DMS 273 treated with DMSO at 0.1 percent for 48 hours (cell line): ENCODE data around the gene IL5.
"Not testable (repeated sequence)": the region's sequence is repeated elsewhere in the genome, so short reads cannot be mapped to it uniquely, and the experiment has no call there.

Source experiments
- DNase-seq: peaks from one replicate; lab custom pipeline; 2025; lab: John Stamatoyannopoulos, UW

IL5 gene

GRCh38 chr5:132543472-132544201, at the start of gene IL5:
Gene IL5 (minus strand): TSS chr5:132543522. CDS start chr5:132543478, 44 bp downstream.
- no peak for DNase-seq

- no peak for DNase-seq
These were observed 49.2 kb upstream of the IL5 start for GRCh38 chr5:132592521-132592920.

- DNase-seq: no peak
These were observed 47.8 kb upstream of the IL5 start for GRCh38 chr5:132591145-132591544.

- no peak for DNase-seq
These were observed 46.1 kb upstream of the IL5 start for GRCh38 chr5:132589467-132589866.

- DNase-seq: no peak
These were observed 42.7 kb upstream of the IL5 start for GRCh38 chr5:132586063-132586462.

- DNase-seq: not testable (repeated sequence)
These were observed 41.2 kb upstream of the IL5 start for GRCh38 chr5:132584560-132584959.

- no peak for DNase-seq
These were observed 32.8 kb upstream of the IL5 start for GRCh38 chr5:132576123-132576522.

GRCh38 chr5:132566657-132567056, 23.3 kb upstream of the IL5 start:
- no peak for DNase-seq

- DNase-seq: not testable (repeated sequence)
These were observed 21.2 kb upstream of the IL5 start for GRCh38 chr5:132564555-132564954.

GRCh38 chr5:132561601-132562000, 18.3 kb upstream of the IL5 start:
- no peak for DNase-seq

GRCh38 chr5:132559383-132560060, 16.2 kb upstream of the IL5 start:
- DNase-seq: no peak

GRCh38 chr5:132557478-132558172, 14.3 kb upstream of the IL5 start:
- DNase-seq: peak; percentile 8

- DNase-seq: peak; percentile 83
These were observed 13.6 kb upstream of the IL5 start, which contains the start of gene RAD50 for GRCh38 chr5:132556763-132557477. Gene RAD50 (plus strand): TSS chr5:132556977. CDS start chr5:132557325, 348 bp downstream.

- no peak for DNase-seq
These were observed 12.9 kb upstream of the IL5 start for GRCh38 chr5:132556153-132556762.

- no peak for DNase-seq
These were observed 6.3 kb upstream of the IL5 start for GRCh38 chr5:132549576-132549975.

GRCh38 chr5:132548834-132549233, 5.5 kb upstream of the IL5 start:
- not testable (repeated sequence) for DNase-seq

GRCh38 chr5:132547269-132547668, 3.9 kb upstream of the IL5 start:
- no peak for DNase-seq

- no peak for DNase-seq
These were observed 2.8 kb upstream of the IL5 start for GRCh38 chr5:132546108-132546507.

- no peak for DNase-seq
These were observed 2.6 kb downstream of the IL5 start for GRCh38 chr5:132540764-132541163.

GRCh38 chr5:132540149-132540548, 3.2 kb downstream of the IL5 start:
- no peak for DNase-seq

- no peak for DNase-seq
These were observed 3.6 kb downstream of the IL5 start for GRCh38 chr5:132539716-132540115.

- no peak for DNase-seq
These were observed 12.4 kb downstream of the IL5 start for GRCh38 chr5:132530946-132531345.
